AG09309 (cell line): ENCODE results near the gene BLCAP.

Experiments
- DNase-seq: peaks from one replicate; pipeline ENCODE4 v3.0.0-alpha.2; 2010; ENCODE audit warnings: low read depth
- H3K4me3 ChIP-seq: 2 replicates; pipeline ENCODE4 v1.5.1; 2011; ENCODE audit warnings: mild to moderate bottlenecking, low read depth, low read length, moderate library complexity; ENCODE audit not compliant: control insufficient read depth
- TF ChIP-seq, protein P1 (sequence below): IDR thresholded peaks from 2 replicates; pipeline ENCODE4 v1.5.1; 2011; ENCODE audit warnings: mild to moderate bottlenecking, low read depth, low read length, inconsistent platforms; ENCODE audit not compliant: insufficient read depth, control insufficient read depth; ENCODE audit errors: missing control alignments

BLCAP gene

DNA sequence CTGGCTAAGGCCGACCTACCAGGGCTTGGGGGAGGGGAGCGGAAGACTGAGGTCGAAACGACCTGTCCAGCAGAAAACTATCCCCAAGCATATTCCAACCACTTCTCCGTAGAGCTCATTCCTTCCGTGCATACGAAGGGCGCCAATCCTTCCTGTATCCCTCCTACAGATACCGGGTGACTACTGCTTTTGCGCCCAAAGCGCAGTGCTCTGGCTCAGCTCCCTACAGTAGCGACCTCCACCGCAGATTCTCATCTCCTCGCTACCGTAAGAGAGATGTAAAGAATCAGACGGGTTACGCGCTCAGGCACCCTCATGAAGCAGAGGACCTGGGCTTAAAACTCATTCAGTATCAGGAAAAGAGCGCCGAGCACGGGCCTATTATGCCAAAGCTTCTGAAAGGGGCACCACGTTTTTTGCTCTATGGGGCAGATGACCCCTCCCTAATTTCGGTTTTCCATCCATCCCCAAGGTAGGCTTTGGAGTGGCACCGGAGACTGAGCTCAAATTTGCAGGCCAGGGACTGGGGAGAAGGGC is 7.2 kb downstream of the BLCAP start:
- TF ChIP-seq, protein P1, sequence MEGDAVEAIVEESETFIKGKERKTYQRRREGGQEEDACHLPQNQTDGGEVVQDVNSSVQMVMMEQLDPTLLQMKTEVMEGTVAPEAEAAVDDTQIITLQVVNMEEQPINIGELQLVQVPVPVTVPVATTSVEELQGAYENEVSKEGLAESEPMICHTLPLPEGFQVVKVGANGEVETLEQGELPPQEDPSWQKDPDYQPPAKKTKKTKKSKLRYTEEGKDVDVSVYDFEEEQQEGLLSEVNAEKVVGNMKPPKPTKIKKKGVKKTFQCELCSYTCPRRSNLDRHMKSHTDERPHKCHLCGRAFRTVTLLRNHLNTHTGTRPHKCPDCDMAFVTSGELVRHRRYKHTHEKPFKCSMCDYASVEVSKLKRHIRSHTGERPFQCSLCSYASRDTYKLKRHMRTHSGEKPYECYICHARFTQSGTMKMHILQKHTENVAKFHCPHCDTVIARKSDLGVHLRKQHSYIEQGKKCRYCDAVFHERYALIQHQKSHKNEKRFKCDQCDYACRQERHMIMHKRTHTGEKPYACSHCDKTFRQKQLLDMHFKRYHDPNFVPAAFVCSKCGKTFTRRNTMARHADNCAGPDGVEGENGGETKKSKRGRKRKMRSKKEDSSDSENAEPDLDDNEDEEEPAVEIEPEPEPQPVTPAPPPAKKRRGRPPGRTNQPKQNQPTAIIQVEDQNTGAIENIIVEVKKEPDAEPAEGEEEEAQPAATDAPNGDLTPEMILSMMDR: no peak
- DNase-seq: no peak
- H3K4me3 ChIP-seq: no peak overlapping the region

DNA sequence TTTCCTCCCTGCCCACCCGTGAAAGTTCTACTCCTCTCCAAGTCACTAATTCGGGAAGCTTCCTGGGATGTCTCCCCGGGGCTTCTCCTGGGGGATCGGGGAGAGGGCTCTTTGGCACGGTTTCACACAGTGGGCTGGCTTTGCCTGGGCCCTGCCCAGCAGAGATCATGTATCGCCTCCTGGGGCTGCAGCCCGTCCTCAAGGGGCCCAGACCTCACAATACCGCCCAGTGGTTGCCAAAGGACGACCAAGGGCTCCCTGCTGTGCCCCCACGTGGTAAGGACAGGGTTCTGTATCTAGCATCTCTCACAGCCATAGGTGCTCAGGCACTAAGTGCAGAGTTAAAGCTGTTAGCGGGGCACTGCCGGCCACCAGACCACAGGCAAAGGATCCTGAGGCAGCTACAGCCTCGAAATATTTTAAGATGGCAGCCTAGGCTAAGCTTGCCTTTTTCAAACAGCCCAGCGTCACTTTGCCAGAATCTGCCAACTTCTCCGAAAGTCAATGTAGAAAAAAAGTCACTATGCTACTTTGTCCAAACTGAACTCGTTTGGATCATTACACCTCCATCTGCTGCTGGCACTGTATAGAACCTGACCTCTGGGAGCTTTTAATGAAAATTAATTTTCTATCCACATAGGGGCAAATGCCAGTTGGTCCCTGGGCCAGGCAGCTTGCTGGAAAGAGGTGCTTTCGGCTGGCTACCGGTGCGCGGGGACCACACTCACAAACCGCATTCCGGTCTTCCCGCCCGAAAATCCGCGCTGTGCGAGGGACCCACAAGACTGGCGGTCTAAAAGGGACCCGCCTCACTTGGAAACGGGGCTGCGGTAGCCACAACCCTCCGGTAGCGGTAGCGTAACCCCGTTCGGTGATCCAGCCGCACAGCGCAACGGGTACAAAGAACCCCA is 7.9 kb downstream of the BLCAP start:
- DNase-seq: no peak
- no peak overlapping the region for H3K4me3 ChIP-seq

DNA sequence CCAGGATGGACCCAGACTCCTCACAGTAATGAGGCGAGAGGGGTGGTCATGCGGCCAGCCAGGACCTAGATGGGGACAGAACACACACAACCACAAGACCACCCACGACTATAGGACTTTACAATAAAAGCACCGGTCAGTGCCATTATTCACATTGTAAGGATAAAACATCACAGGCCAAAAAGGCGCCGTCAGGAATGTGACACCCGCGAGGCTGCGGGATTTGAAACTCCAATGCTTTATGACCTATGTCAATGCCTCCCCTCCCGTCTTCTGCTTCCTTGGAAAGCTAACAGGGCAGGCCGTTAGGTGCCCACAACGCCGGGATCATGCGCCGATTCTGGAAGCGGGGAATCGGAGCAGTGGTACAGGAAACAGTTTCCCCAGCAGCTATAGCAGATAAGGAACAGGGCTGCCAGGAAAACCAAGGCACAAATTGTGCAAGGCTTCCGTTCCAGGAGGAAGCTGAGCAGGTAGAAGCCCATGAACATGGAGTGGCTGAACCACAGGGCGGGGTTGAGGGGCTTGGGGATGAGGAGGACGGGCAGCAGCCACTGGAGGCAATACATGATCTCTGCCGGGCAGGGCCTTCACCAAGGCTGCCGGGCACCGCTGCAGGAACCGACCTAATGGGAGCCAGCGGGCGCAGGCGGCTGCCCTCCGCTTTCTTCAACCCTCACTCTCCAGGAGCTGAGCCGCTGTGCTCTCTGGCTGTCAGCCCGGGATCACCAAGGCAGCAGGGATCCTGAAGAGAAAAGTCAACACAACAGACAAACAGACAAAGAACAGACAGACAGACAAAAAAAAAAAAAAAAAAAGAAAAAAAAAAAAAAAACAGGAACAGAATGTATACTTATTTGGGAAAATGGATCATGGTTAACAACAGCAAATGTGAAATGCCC is 8.8 kb downstream of the BLCAP start:
- TF ChIP-seq, protein P1: no peak

More for the DNA sequence above, 7.9 kb downstream of the BLCAP start:
- TF ChIP-seq, protein P1: no peak

DNA sequence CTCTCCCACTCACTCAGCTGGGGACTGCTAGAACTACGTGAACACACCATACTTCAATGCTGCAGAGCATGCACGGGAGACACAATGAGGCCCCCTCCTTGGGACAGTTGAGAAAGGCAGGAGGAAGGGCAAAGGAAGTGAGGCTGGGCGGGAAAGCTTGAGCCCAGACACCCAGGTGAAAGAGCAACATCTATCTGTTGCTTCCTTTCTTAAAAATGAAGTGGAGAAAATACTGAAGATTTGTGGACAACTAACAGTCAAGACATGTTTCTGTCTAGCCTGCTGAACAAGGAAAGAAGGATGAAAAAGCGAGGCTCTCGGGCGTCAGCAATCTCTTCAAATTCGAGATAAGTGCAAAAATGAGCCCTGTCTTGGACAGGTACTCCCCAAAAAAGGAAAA is 9.6 kb downstream of the BLCAP start:
- no peak for DNase-seq

More for the DNA sequence above, 8.8 kb downstream of the BLCAP start:
- no peak for DNase-seq
- no peak overlapping the region for H3K4me3 ChIP-seq

DNA sequence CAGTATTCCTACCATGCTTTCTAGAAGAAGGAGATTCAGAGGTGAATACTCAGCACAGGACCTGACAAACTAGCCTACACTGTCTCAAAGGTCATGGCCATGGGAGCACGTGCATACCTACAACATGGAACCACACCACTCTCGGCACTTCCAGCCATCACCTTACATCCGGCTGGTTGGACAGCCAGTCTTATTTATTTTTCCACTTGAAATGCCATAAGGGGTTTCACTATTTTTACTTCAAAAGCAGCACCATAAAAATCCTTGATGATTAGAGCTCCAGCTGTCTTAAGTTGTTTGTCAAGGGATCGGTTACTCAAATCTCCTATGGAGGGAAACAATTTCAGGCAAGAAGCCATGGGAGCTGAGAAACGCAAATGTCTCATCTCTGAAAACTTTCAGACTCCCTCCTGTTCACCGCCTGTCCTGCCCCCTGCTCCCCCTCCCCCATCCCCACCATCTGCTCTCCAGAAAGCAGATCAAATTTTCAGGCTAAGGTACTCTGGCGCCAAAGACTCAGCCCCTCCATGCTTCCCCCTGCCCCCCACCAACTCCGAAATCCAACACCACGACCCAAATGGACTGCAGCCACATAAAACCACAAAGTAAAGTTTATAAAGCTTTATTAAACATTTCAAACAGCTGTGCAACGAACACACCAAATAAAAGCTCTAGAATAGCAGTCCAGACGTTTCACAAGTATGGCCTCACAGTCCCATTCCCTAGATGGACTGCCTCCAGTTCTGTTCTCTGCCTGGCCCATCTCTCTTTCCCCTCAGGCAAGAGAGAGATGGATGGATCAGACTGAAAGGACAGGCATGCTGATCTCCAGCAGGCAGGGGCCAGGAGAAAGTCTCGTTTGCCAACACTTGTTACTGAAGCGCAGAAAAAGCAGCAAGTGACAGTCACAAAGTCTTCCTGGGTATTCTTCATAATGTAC is 10.6 kb downstream of the BLCAP start:
- TF ChIP-seq, protein P1: no peak
- DNase-seq: no peak
- no peak overlapping the region for H3K4me3 ChIP-seq

More for the DNA sequence above, 9.6 kb downstream of the BLCAP start:
- TF ChIP-seq, protein P1: no peak
- H3K4me3 ChIP-seq: no peak overlapping the region
